Endodermal cell (in vitro differentiated cells): ENCODE measurements around the gene PDE7B. TPM values are rescaled to one million over a fixed set of nuclear protein-coding genes. Genes with fewer than 3 reads are reported as not detected.

ENCODE experiments used
- DNase-seq: peaks from one replicate; pipeline ENCODE4 v3.0.0-alpha.2; 2017
- H3K27ac ChIP-seq: 2 replicates; pipeline ENCODE4 v1.5.1; 2013; ENCODE audit warnings: mild to moderate bottlenecking, low read depth, low read length, moderate library complexity
- H3K27me3 ChIP-seq: 2 replicates; pipeline ENCODE4 v1.6.1; 2013; ENCODE audit warnings: mild to moderate bottlenecking, low read length, moderate library complexity; ENCODE audit not compliant: insufficient read depth, control insufficient read depth, poor library complexity, severe bottlenecking
- H3K36me3 ChIP-seq: 2 replicates; pipeline ENCODE4 v1.7.0; 2013; ENCODE audit warnings: mild to moderate bottlenecking, low read length, moderate library complexity; ENCODE audit not compliant: control insufficient read depth, insufficient read depth
- H3K4me1 ChIP-seq: one replicate; pipeline ENCODE4 v1.7.0; 2013; ENCODE audit warnings: low read length; ENCODE audit not compliant: control insufficient read depth, insufficient read depth
- H3K4me3 ChIP-seq: 2 replicates; pipeline ENCODE4 v1.5.1; 2013; ENCODE audit warnings: mild to moderate bottlenecking, low read length, moderate library complexity
- H3K9ac ChIP-seq: 2 replicates; pipeline ENCODE4 v1.6.1; 2013; ENCODE audit warnings: mild to moderate bottlenecking, low read length, moderate library complexity; ENCODE audit not compliant: poor library complexity, severe bottlenecking; ENCODE audit errors: extremely low read depth
- H3K9me3 ChIP-seq: 2 replicates; pipeline ENCODE4 v1.6.1; 2013; ENCODE audit warnings: mild to moderate bottlenecking, low read length, moderate library complexity; ENCODE audit not compliant: control insufficient read depth
- H3K27ac Mint-ChIP-seq: 2 replicates; pipeline ENCODE4 v1.8.0; 2020; ENCODE audit warnings: mixed read lengths
- H3K27me3 Mint-ChIP-seq: 2 replicates; pipeline ENCODE4 v1.8.0; 2021; ENCODE audit warnings: mild to moderate bottlenecking, mixed read lengths; ENCODE audit not compliant: insufficient read depth
- H3K36me3 Mint-ChIP-seq: 2 replicates; pipeline ENCODE4 v1.8.0; 2020; ENCODE audit warnings: low read depth, mixed read lengths
- H3K4me1 Mint-ChIP-seq: 2 replicates; pipeline ENCODE4 v1.8.0; 2020; ENCODE audit warnings: mixed read lengths
- H3K4me3 Mint-ChIP-seq: 2 replicates; pipeline ENCODE4 v1.8.0; 2020; ENCODE audit warnings: mild to moderate bottlenecking, moderate library complexity, mixed read lengths
- H3K9me3 Mint-ChIP-seq: 2 replicates; pipeline ENCODE4 v1.8.0; 2020; ENCODE audit warnings: mild to moderate bottlenecking, mixed read lengths
- CTCF ChIP-seq: fragments of 200-600 bp; sonication (generic); conservative IDR thresholded peaks from 2 replicates; pipeline ENCODE4 v1.5.0; 2021; ENCODE audit warnings: antibody characterized with exemption, mild to moderate bottlenecking
- WGBS, 2 experiments: methylation state at CpG; one replicate each; pipeline versions ENCODE4 v1.1.5 to v1.1.7; 2013; ENCODE audit warnings: missing lambda C conversion rate in 2 of 2, mixed read lengths in 1 of 2; ENCODE audit not compliant: insufficient coverage in 1 of 2, insufficient read length in 1 of 2; 5-methylcytosine and 5-hydroxymethylcytosine counted together
- total RNA-seq, 2 donors: library from RNA; stranded (reverse); fragmentation: NEBNext Ultra II Directional in 1 of 2; extraction: Animal tissue kit (Norgen Biotek cat#: 25700) in 1 of 2; gene quantifications; 2 replicates in 1 of 2; 3 replicates in 1 of 2; pipeline ENCODE4 v1.2.1, GENCODE V29; 2021

PDE7B gene
- total RNA-seq, 2 donors from 2014 or later, result 0.26 TPM; not detected in 1

GRCh38 chr6:136134268-136134667 lies 282.8 kb downstream of the PDE7B start:
- Histone ChIP-seq H3K27ac (no peak overlapping the region), H3K9me3 (no peaks in the 10 kb centered on the region), H3K9ac (no peak overlapping the region), H3K4me1 (no peaks in the 10 kb centered on the region), H3K36me3 (no peaks in the 10 kb centered on the region), H3K4me3 (no peak overlapping the region), H3K27me3 (no peaks in the 10 kb centered on the region)
- DNase-seq, result no peak
- H3K27ac Mint-ChIP-seq, result no peak overlapping the region
- H3K4me1 Mint-ChIP-seq, result no peaks in the 10 kb centered on the region
- WGBS, 2 experiments, result 90% methylated on average over 5 of the region's 5 CpGs
- H3K27me3 Mint-ChIP-seq, result no peaks in the 10 kb centered on the region
- H3K9me3 Mint-ChIP-seq, result no peaks in the 10 kb centered on the region
- TF ChIP-seq CTCF, result no peak
- H3K36me3 Mint-ChIP-seq, result no peaks in the 10 kb centered on the region
- no peak overlapping the region for H3K4me3 Mint-ChIP-seq

GRCh38 chr6:136134751-136135150 lies 283.2 kb downstream of the PDE7B start:
- Histone ChIP-seq H3K27ac (no peak overlapping the region), H3K9ac (no peak overlapping the region), H3K36me3 (no peaks in the 10 kb centered on the region), H3K4me3 (no peak overlapping the region), H3K27me3 (no peaks in the 10 kb centered on the region), H3K9me3 (no peaks in the 10 kb centered on the region), H3K4me1 (no peaks in the 10 kb centered on the region)
- Mint-ChIP-seq H3K27ac (no peak overlapping the region), H3K9me3 (no peaks in the 10 kb centered on the region), H3K27me3 (no peaks in the 10 kb centered on the region), H3K36me3 (no peaks in the 10 kb centered on the region), H3K4me3 (no peak overlapping the region), H3K4me1 (no peaks in the 10 kb centered on the region)
- no peak for TF ChIP-seq CTCF
- no peak for DNase-seq
- 77 to 83% methylated on average over 2 to 3 of the region's 3 CpGs for WGBS, 2 experiments

- H3K4me3 ChIP-seq, result no peak overlapping the region
- Mint-ChIP-seq H3K9me3 (peaks cover 2% of the 10 kb centered on the region), H3K4me1 (no peaks in the 10 kb centered on the region), H3K36me3 (no peaks in the 10 kb centered on the region), H3K27me3 (no peaks in the 10 kb centered on the region), H3K27ac (no peak overlapping the region), H3K4me3 (no peak overlapping the region)
- H3K9me3 ChIP-seq, result no peaks in the 10 kb centered on the region
- H3K27ac ChIP-seq, result no peak overlapping the region
- no peaks in the 10 kb centered on the region for H3K36me3 ChIP-seq
- no peak for DNase-seq
- 87 to 88% methylated on average over 1 of the region's 2 CpGs for WGBS, 2 experiments
- TF ChIP-seq CTCF, result no peak
- H3K27me3 ChIP-seq, result no peaks in the 10 kb centered on the region
- no peaks in the 10 kb centered on the region for H3K4me1 ChIP-seq
- H3K9ac ChIP-seq, result no peak overlapping the region
These were observed 284.8 kb downstream of the PDE7B start for GRCh38 chr6:136136274-136136673.
